ENCODE results near the gene TAMALIN.

Gene TAMALIN

DNA sequence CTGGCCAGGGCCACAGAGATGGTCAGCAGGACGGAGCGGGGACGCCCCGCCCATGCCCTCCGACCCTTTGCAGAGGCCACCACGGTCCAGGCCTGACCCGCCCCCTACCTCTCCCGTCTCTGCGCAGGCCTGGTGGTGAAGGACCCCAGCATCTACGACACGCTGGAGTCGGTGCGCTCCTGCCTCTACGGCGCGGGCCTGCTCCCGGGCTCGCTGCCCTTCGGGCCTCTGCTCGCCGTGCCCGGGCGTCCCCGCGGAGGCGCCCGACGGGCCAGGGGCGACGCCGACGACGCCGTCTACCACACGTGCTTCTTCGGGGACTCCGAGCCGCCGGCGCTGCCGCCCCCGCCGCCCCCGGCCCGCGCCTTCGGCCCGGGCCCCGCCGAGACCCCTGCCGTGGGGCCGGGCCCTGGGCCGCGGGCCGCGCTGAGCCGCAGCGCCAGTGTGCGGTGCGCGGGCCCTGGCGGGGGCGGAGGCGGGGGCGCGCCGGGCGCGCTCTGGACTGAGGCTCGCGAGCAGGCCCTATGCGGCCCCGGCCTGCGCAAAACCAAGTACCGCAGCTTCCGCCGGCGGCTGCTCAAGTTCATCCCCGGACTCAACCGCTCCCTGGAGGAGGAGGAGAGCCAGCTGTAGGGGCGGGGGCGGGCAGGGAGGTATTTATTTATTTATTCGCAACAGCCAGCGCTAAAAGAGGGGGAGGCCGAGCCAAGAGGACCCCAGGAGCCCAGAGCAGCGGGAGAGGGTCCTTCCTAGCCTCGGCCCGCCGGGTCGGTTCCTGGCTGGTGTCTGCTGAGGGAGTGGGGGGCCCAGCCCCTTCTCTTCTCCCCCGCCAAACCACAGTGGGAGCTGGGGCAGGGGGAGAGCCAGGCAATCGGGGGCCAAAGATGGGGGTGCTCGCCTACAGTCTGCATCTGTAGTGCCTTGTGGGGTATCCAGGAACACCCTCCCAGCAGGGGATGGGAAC is 8.1 kb downstream of the TAMALIN start:
- DNase-seq (ENCODE audit: low spot score) = no peak

DNA sequence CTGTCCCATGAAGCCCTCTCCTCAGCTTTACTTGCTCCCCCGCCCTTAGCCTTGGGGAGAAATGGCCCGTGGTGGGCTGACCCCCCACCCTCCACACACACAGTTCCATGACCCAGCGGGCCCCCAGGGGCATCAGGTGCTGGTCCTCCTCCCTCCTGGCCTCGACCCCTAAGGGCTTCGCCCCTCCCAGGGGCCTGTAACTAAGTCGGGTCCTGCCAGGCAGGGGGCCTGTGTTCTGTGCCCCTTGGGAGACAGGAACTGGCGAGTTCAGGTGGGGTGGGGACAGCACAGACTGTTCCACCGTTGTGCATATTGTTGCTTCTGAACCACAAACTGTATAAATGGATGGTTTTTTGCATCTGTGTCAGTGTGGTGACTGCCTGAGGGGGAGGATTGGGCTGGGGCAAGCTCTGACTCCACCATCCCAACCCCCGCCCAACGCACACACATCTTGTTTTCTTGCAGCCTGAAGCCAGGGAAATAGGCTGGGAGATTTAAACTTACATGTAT is 8.8 kb downstream of the TAMALIN start:
- no peak for DNase-seq (ENCODE audit: low spot score)

- DNase-seq (ENCODE audit: low spot score) = no peak
Observed at GRCh38 chr12:52018433-52019112, 11.8 kb downstream of the TAMALIN start.

- no peak for DNase-seq (ENCODE audit: low spot score)
Observed at GRCh38 chr12:52019113-52019770, 12.5 kb downstream of the TAMALIN start.

DNA sequence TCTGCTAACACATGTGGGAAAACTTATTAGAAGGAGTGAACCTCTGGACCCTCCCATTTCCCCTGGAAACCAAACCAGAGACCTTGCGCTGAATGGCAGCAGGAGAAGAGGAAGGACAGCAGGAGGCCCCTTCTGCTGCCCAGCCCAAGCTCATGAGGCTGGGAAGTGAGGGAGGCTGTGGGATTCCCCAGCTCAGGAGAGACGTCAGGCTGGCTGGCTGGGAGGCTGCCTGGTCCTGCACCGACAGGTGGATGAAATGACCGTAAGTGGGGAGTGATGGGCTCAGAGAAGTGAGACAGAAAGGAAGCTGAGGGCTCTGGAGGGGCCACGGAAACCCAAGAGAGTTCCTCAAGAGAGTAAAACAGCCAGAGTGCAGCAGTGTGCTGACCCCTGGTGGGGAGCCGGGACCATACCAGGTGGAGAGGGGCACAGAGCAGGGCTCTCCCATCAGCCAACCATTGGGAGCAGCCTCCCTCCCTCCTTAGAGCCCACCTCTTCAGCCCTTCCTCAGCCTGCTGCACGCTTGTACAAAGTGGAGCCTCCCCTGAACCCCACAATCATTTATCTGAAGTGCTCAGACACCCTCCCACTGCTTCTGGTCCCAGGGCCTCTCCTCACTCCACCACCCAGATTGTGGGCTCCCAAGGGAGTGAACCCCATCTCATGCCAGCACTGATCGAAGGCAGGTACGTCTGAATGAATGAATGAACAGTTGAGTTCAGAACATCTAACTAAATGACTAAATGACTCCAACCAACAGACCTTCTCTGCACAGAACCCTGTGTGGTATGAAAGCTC is 14.0 kb downstream of the TAMALIN start:
- peak; percentile 84 for DNase-seq (ENCODE audit: low spot score)

DNA sequence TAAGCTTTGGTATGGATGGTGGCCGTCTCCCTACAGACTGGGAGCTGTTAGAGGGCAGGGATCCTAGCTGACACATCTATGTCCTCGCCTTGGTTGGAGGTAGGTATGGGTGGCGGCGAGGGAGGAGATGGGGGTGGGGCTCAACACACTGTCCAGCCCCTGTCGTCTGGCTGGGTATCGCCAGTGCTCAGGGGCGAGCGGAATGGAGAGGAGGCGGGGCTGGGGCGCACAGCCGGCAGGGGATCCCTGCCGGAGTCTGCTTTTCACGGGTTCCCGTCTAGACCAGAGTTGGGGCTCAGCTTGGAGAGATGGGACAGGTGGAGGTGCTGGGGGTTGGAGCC is 16.1 kb downstream of the TAMALIN start:
- no peak for DNase-seq (ENCODE audit: low spot score)

- DNase-seq (ENCODE audit: low spot score) = peak; percentile 93
Observed at GRCh38 chr12:52023182-52023975, 16.6 kb downstream of the TAMALIN start.

DNA sequence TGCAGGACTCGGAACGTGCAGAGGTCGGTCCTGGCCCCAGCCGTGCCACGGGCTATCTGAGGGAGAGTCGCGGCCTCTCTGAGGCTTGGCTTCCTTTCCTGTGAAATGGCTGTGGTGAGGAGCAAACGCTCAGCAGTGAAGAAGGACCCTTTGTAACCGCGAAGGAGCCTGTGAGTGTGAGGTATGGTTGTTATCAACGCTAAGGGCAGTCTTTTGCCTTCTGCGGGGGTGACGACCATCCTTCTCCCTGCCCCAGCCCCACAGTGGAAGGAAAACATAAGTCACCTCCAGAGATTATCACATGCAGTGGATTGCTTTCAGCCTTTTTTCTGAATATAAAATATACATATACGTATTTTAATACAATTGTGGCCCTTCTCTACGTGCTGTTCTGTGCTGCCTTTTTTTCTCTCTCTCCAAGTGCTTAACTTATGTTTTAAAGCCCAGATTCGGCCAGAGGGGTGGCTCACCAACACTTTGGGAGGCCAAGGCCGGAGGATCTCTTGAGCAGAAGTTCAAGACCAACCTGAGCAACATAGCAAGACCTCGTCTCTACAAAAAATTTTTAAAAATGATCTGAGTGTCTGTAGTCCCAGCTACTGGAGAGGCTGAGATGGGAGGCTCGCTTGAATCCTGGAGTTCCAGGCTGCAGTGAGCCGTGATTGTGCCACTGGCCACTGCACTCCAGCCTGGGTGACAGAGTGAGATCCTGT is 17.4 kb downstream of the TAMALIN start:
- DNase-seq (ENCODE audit: low spot score) = no peak

GRCh38 chr12:52024845-52025230 is 18.1 kb downstream of the TAMALIN start:
- DNase-seq (ENCODE audit: low spot score) = no peak

- DNase-seq (ENCODE audit: low spot score) = no peak
Observed at GRCh38 chr12:52026263-52026662, 19.5 kb downstream of the TAMALIN start.

- DNase-seq (ENCODE audit: low spot score) = no peak
Observed at GRCh38 chr12:52027085-52027843, 20.5 kb downstream of the TAMALIN start.

DNA sequence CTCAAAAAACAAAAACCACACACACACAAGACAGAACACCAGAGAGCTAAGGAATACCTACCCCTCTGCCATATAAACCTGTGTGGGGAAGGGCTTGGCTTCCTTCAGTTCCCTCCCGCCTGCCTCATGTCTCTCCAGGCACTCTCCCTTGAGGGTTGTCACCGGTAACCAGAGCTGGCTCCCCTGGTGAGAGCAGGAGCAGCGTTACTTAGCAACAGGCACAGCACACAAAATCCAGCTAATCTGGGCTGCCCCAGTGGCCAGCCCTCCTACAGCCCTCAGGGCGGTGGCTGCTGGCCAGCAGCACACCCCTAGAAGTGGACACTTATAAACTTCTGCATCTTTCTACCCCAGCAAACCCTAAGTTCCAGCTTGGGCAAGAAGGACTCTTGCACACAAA is 22.9 kb downstream of the TAMALIN start:
- peak; percentile 83 for DNase-seq (ENCODE audit: low spot score)

GRCh38 chr12:52032446-52032803 is 25.7 kb downstream of the TAMALIN start:
- DNase-seq (ENCODE audit: low spot score) = no peak

DNA sequence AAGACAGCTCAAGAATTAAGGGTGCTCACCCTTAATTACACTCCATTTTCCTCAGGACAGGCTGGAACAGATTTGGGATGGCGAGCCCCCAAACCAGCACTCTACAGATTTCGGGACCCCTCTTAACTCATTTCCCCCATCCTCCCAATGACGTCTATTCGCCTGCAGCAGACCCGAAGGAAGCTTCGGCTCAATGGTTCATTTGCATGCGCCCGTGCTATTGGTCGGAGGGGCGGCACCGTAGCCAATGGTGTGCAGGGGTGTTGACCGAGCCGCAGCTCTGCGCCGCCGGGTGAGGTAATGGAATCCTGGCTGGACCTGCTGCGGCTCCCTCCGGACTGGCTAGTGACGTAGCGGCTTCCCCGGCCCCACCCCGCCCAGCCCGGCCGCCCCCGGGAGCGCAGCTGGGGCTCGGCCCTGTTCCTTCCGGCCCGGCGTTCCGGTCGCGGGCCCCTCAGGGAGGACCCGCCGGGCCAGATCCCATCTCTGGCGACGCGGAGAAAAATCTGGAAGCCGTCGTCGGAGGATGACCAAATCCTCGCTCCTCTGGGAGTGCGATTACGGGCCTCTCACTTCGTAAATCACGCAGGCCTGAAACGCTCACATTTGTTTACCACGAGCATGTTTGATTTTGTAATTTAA is 26.2 kb downstream of the TAMALIN start:
- DNase-seq (ENCODE audit: low spot score) = peak; percentile 96

DNA sequence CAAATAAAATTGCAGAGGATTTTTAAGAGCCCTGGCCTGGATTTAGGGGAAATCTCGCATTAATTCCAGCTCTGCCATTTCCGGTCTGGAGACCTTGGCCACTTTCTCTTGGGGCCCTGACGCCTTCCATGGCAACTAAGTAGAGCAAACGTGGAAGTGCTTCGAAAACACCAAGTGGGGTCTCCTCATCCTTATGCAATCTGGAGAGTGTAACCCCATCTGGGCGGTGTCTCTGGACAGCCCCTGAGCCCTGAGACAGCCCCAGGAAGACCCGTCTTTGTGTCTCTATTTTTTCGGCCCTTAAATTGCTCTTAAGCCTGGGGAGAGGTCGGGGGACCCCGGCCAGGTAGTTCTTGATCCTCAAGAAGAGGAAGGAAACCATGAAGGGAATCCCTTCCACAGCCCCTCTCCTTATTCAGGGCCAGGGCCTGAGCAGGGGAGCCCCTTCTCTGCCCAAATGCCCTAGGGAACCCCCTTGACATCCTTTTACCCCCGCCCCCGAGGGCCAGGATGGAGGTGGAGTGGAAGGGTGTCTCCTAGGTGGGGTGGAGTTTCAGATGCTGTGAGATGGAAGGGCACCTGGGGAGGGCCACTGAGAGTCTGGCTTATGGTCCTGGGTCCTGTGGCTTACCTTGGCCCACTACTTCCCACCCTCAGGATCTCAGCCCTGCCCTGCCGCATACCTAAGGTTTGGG is 26.8 kb downstream of the TAMALIN start:
- no peak for DNase-seq (ENCODE audit: low spot score)

DNA sequence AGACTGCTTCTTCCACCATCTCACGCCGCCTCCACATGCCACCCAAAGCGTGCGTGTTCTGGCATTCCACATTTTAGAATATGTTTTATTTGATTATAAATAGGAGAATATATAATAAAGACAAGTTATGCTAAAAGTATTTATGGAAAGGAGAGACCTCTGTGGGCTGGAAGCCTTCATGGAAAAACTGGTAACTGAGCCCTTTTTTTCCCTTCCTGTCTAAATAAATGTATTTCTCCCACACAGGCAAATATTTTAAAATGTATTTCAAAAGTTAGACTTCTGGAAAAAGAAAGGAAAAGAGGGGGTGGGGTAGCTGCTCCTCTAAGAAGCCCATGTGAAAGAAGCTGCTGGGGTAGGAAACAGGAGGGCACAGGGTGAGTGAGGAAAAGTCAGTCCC is 28.4 kb downstream of the TAMALIN start:
- DNase-seq (ENCODE audit: low spot score) = no peak

- no peak for DNase-seq (ENCODE audit: low spot score)
Observed at GRCh38 chr12:52035926-52036325, 29.2 kb downstream of the TAMALIN start.

- DNase-seq (ENCODE audit: low spot score) = peak; percentile 89
Observed at GRCh38 chr12:52036587-52037171, 29.9 kb downstream of the TAMALIN start.

All from D341Med (cell line).